Spleen (tissue), 11 donors: ENCODE measurements around the gene ALDH1B1. TPM values are rescaled to one million over a fixed set of nuclear protein-coding genes. Genes with fewer than 3 reads are reported as not detected.

ENCODE experiments used
- DNase-seq: peaks from one replicate; pipeline ENCODE4 v3.0.0-alpha.2; 2020
- H3K27ac ChIP-seq, 8 donors: fragments of 200-600 bp; sonication (generic) in 7 of 8; 1 replicate in 4 of 8; 2 replicates in 4 of 8; pipeline versions ENCODE4 v1.5.0 to v1.8.0; 2016 to 2021; ENCODE audit warnings: inconsistent platforms in 4 of 8, mild to moderate bottlenecking in 4 of 8, moderate library complexity in 1 of 8
- H3K27me3 ChIP-seq, 7 donors: fragments of 200-600 bp; sonication (generic) in 6 of 7; replicated peaks in 1 of 7; 1 replicate in 4 of 7; 2 replicates in 3 of 7; pipeline versions ENCODE4 v1.5.0 to v1.8.0; 2016 to 2021; ENCODE audit warnings: inconsistent platforms in 3 of 7, mild to moderate bottlenecking in 1 of 7
- H3K36me3 ChIP-seq, 6 donors: fragments of 200-600 bp; sonication (generic) in 5 of 6; 1 replicate in 4 of 6; 2 replicates in 2 of 6; pipeline versions ENCODE4 v1.5.0 to v1.8.0; 2016 to 2021; ENCODE audit warnings: inconsistent platforms in 2 of 6
- H3K4me1 ChIP-seq, 6 donors: fragments of 200-600 bp; sonication (generic) in 5 of 6; 1 replicate in 3 of 6; 2 replicates in 3 of 6; pipeline versions ENCODE4 v1.5.0 to v1.8.0; 2016 to 2021; ENCODE audit warnings: inconsistent platforms in 3 of 6
- H3K4me3 ChIP-seq, 8 donors: fragments of 200-600 bp; sonication (generic) in 7 of 8; 1 replicate in 4 of 8; 2 replicates in 4 of 8; pipeline versions ENCODE4 v1.5.0 to v1.8.0; 2016 to 2021; ENCODE audit warnings: inconsistent platforms in 4 of 8, mild to moderate bottlenecking in 4 of 8, moderate library complexity in 2 of 8
- H3K9me3 ChIP-seq, 8 donors: fragments of 200-600 bp; sonication (generic) in 7 of 8; 1 replicate in 4 of 8; 2 replicates in 4 of 8; pipeline versions ENCODE4 v1.5.0 to v1.8.0; 2016 to 2021; ENCODE audit warnings: inconsistent platforms in 4 of 8
- CTCF ChIP-seq, 11 experiments: fragments of 200-600 bp in 7 of 11; fragments of 450-650 bp in 4 of 11; sonication (generic) in 4 of 11; IDR thresholded peaks in 8 of 11; conservative IDR thresholded peaks in 3 of 11; 1 replicate in 7 of 11; 2 replicates in 4 of 11; pipeline versions ENCODE4 v1.4.0 to v1.8.0; 2016 to 2021; ENCODE audit warnings: antibody characterized with exemption in 11 of 11, inconsistent platforms in 4 of 11, mild to moderate bottlenecking in 1 of 11
- POLR2A ChIP-seq, 3 donors: fragments of 450-650 bp; IDR thresholded peaks; one replicate each; pipeline ENCODE4 v1.5.1; 2017; ENCODE audit warnings: antibody characterized with exemption in 3 of 3, mild to moderate bottlenecking in 1 of 3
- POLR2AphosphoS5 ChIP-seq, 3 donors: sonication (generic); formaldehyde crosslinking; IDR thresholded peaks; one replicate each; pipeline ENCODE4 v1.5.1; 2017; ENCODE audit warnings: antibody characterized with exemption in 3 of 3
- WGBS, 5 donors: extraction: QIAGEN DNeasy Blood & Tissue Kit in 3 of 5; methylation state at CpG; one replicate each; pipeline versions ENCODE4 v1.1.5 to v1.1.7; 2013 to 2018; 5-methylcytosine and 5-hydroxymethylcytosine counted together
- intact Hi-C: fragments of 100-400 bp; cut with DNase I; formaldehyde crosslinking; loops from one replicate; pipeline ENCODE4 v1.15.0; 2023; ENCODE audit warnings: low total_unique reads
- polyA plus RNA-seq, 3 donors: library from polyadenylated mRNA; stranded (reverse); fragments of 200-250 nt; gene quantifications; one replicate each; pipeline ENCODE4 v1.2.1, GENCODE V29; 2013
- total RNA-seq, 7 donors: library from RNA; depleted of rRNA in 3 of 7; stranded (reverse); fragments of >200 nt in 3 of 7; fragmentation: NEBNext Ultra II Directional in 4 of 7; extraction: Animal tissue kit (Norgen Biotek cat#: 25700) in 4 of 7; gene quantifications; one replicate each; pipeline versions ENCODE4 v1.1.0 to v1.2.1, GENCODE V29; 2016 to 2021
- donor health status: healthy with polysubstance abuse.
- donor health status: DM: no; HTN: no; CAD: no; lungs with moderate emphysema.
- donor health status: DM: no; HTN: no; CAD: no.
- donor health status: Bipolar disorder and iron deficiency.
- donor health status: healthy.
- donor health status: DM: no; HTN: no; CAD: no.
- donor health status: DM: yes; HTN: yes; CAD: no.

The ALDH1B1 gene
- total and polyA plus RNA-seq, 10 donors: 4.0 to 14.7 (median 8.3) TPM

- intact Hi-C loops: no loop called here
- no peak overlapping the region for H3K27ac ChIP-seq
- no peak overlapping the region for H3K4me3 ChIP-seq
- DNase-seq: no peak
- no peaks in the 10 kb centered on the region for H3K27me3 ChIP-seq
- 90 to 95% (median 92%) methylated on average over 3 of the region's 3 CpGs for WGBS, 5 donors
- TF ChIP-seq CTCF (IDR thresholded peaks at IDR 0.05 in 8 of 11, conservative IDR thresholded peaks at IDR 0.05 in 3 of 11) (no peak), POLR2A (IDR thresholded peaks at IDR 0.05) (no peak), POLR2AphosphoS5 (IDR thresholded peaks at IDR 0.05) (no peak)
- no peaks in the 10 kb centered on the region for H3K4me1 ChIP-seq
- no peaks in the 10 kb centered on the region for H3K36me3 ChIP-seq
- no peaks in the 10 kb centered on the region for H3K9me3 ChIP-seq
Measured at GRCh38 chr9:38355517-38356120, 36.9 kb upstream of the ALDH1B1 start.

GRCh38 chr9:38356851-38357250 lies 35.7 kb upstream of the ALDH1B1 start:
- intact Hi-C loops: no loop called here
- H3K27me3 ChIP-seq: no peaks in the 10 kb centered on the region
- H3K9me3 ChIP-seq: no peaks in the 10 kb centered on the region
- H3K4me1 ChIP-seq: no peaks in the 10 kb centered on the region
- no peak for DNase-seq
- H3K36me3 ChIP-seq: no peaks in the 10 kb centered on the region
- TF ChIP-seq POLR2A (IDR thresholded peaks at IDR 0.05) (no peak), POLR2AphosphoS5 (IDR thresholded peaks at IDR 0.05) (no peak)
- no peak overlapping the region for H3K4me3 ChIP-seq
- H3K27ac ChIP-seq: no peak overlapping the region
- WGBS, 5 donors: 68 to 84% (median 81%) methylated on average over 5 of the region's 5 CpGs

GRCh38 chr9:38357350-38358114 lies 35.0 kb upstream of the ALDH1B1 start:
- intact Hi-C loops: no loop called here
- no peaks in the 10 kb centered on the region for H3K36me3 ChIP-seq
- no peak for TF ChIP-seq POLR2AphosphoS5 (IDR thresholded peaks at IDR 0.05)
- TF ChIP-seq CTCF (IDR thresholded peaks at IDR 0.05 in 8 of 11, conservative IDR thresholded peaks at IDR 0.05 in 3 of 11): no peak
- no peak for TF ChIP-seq POLR2A (IDR thresholded peaks at IDR 0.05)
- no peak for DNase-seq
- no peak overlapping the region for H3K27ac ChIP-seq
- 57 to 65% (median 64%) methylated on average over 5 of the region's 5 CpGs for WGBS, 5 donors
- no peak overlapping the region for H3K4me3 ChIP-seq
- peaks cover 0 to under 1% (median 0%) of the 10 kb centered on the region in 6 donors for H3K4me1 ChIP-seq
- H3K9me3 ChIP-seq: no peaks in the 10 kb centered on the region
- no peaks in the 10 kb centered on the region for H3K27me3 ChIP-seq

GRCh38 chr9:38358390-38359296 lies 33.9 kb upstream of the ALDH1B1 start:
- H3K27me3 ChIP-seq: no peaks in the 10 kb centered on the region
- no peak for TF ChIP-seq POLR2A (IDR thresholded peaks at IDR 0.05)
- TF ChIP-seq CTCF (IDR thresholded peaks at IDR 0.05 in 8 of 11, conservative IDR thresholded peaks at IDR 0.05 in 3 of 11): no peak
- no peak for TF ChIP-seq POLR2AphosphoS5 (IDR thresholded peaks at IDR 0.05)
- 63 to 80% (median 73%) methylated on average over 9 of the region's 9 CpGs for WGBS, 5 donors
- H3K9me3 ChIP-seq: no peaks in the 10 kb centered on the region
- DNase-seq: no peak
- H3K27ac ChIP-seq: no peak overlapping the region
- intact Hi-C loops: no loop called here
- H3K4me3 ChIP-seq: no peak overlapping the region
- H3K4me1 ChIP-seq: peaks cover 0 to 11% (median 0%) of the 10 kb centered on the region in 6 donors
- H3K36me3 ChIP-seq: no peaks in the 10 kb centered on the region
